Inflammatory macrophage (primary cell): Measurements from ENCODE around the gene TBPL2.
A peak's percentile ranks its signal among the peaks of the same experiment; 100 is the strongest.
"Not testable (repeated sequence)": the region's sequence is repeated elsewhere in the genome, so short reads cannot be mapped to it uniquely, and the experiment has no call there.

Experiments used
- DNase-seq, 2 donors: peaks; one replicate each; pipeline ENCODE4 v3.0.0-alpha.2; 2020 to 2022

TBPL2 gene

GRCh38 chr14:55399852-55400251, 40.6 kb downstream of the TBPL2 start:
- DNase-seq: no peak

DNA sequence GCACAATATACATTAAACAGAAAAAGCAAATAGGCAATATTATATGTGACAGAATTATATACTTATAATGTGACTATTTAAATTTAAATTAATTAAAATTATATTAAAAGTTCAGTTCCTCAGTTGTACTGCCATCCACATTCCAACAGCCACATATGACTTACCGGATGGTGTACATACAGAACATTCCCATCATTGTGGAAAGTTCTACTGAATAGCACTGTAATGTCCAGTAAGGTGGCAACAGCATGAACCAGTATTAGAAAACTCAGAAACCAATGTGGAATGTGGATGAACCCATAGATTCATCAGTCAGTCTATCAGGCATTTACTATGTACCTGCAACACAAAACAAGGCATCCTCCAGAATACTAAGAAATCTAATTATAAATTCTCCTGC, 41.2 kb downstream of the TBPL2 start:
- no peak for DNase-seq

DNA sequence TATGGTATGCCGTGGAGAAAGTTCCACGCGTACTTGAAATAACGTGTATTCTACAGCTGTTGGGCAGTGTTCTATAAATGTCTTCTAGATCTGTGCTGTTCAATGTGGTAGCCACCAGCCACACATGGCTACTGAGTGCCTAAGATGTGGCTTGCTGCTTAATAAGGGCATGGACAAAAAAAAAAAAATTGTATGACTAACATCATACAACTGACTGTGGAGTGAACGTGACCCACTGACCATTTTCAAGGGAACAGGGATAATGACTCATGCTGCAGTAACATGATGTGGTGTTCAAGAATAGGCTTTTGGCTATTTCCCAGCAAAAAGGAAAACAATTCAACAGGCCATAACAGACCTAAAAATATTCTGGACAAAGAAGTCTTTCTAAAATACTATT, 41.7 kb downstream of the TBPL2 start:
- peak; percentile 32 to 48 for DNase-seq

- no peak for DNase-seq
These were observed 51.1 kb downstream of the TBPL2 start for GRCh38 chr14:55389330-55389729.

GRCh38 chr14:55388160-55388559, 52.3 kb downstream of the TBPL2 start:
- no peak for DNase-seq

GRCh38 chr14:55387121-55387520, 53.3 kb downstream of the TBPL2 start:
- DNase-seq: no peak

DNA sequence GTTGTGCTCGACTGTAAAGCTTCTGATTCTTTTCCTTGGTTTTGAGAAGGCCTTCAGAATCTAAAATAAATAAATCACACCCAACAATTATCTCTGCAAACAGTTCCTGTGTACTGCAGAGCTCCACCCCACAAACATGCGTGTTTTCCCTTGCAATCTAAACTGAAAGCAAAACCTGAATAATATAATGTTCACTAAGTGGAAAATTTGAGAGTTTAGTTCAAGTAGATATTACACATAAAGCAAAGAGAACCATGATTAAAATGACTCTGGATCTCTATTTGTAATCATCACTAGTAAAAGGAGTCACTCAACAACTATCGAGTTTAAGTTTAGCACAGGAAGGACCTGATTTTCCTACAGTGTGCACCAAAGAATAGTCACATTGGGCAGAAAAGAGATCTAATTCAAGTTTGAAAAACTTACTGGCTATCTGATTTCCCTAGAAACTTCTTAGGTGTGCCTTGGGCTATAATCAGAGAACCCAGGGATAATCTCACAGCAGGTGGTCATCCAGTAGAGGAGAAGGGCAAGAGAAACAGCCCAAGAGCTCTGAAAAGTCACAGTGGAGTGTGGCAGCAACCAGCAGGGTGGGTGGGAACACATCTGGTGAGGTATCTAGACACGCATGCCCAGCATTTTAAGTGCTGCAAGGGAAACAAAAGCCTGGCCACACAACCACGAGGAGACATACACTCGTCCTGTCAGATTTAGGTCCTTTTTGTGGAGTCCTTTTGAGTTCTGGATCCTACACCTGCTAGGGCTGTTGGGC, 54.2 kb downstream of the TBPL2 start:
- DNase-seq: no peak

- no peak for DNase-seq
These were observed 55.9 kb downstream of the TBPL2 start for GRCh38 chr14:55384536-55384935.

- DNase-seq: no peak
These were observed 56.8 kb downstream of the TBPL2 start for GRCh38 chr14:55383541-55384140.

DNA sequence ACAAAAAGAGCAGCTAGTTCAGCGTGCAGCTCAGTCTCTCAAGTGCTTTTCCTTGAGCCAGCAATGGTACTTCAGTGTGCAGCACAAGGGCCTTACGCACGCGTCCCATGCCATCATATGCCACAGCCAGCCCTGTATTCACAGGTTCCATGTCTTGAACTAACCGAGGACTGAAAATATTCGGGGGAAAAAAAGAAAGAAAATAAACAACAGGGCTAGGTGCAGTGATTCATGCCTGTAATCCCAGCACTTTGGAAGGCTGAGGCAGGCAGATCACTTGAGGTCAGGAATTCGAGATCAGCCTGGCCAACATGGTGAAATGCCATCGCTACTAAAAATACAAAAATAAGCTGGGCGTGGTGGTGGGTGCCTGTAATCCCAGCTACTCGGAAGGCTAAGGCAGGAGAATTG, 57.4 kb downstream of the TBPL2 start:
- DNase-seq: not testable (repeated sequence)

- no peak for DNase-seq
These were observed 57.9 kb downstream of the TBPL2 start for GRCh38 chr14:55382483-55382882.

- no peak for DNase-seq
These were observed 58.9 kb downstream of the TBPL2 start for GRCh38 chr14:55381561-55381960.

DNA sequence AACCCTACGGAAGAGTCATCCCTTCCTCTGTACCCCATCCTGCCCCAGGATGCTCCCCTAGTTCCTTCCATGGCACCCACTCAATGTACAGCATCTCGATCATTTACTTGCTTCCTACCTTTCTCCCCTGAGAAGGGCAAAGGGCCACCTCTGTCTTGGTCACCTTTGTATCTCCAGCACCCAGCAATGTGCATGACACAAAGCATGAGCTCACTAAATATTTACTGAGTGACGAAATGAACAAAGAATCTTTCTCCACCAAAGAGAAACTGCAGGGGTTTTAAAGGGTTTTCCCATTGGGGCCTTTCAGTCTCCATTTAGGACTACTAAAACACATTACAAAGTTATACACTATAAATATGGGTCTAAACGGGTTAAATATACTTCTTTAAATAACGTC, 59.4 kb downstream of the TBPL2 start:
- DNase-seq: no peak

DNA sequence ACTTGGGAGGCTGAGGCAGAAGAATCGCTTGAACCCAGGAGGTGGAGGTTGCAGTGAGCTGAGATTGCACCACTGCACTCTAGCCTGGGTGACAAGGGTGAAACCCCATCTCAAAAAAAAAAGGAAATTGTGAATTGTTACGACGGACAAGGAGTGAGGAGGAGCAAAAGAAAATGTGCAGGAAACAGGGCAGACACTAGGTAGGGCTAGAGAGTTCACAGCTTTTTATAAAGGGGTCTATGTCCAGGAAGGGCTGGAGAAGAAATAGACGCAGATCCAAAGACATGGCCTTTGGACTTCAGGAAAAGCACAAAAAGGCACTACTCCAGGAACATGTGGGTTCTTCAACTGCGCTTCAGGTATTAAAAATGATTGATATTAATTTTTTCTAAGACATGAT, 63.2 kb downstream of the TBPL2 start:
- no peak for DNase-seq

DNA sequence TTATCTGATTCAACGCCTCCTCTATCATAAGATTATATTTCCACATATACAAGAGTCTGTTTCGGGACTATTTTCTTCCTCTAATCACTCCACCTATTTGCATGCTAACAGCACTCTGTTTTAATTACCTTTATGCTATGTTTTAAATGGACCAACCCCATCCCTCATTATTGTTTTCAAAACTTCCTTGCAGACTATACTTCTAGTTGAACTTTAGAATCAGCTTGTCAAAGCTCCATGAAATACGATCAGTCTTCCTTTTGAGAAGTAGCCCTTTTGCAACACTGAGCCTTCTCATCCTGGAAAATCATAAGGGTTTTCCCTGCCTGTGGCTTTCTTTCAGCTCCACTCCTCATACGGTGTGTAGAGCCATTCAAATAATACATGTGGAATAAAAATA, 65.6 kb downstream of the TBPL2 start:
- DNase-seq: no peak

DNA sequence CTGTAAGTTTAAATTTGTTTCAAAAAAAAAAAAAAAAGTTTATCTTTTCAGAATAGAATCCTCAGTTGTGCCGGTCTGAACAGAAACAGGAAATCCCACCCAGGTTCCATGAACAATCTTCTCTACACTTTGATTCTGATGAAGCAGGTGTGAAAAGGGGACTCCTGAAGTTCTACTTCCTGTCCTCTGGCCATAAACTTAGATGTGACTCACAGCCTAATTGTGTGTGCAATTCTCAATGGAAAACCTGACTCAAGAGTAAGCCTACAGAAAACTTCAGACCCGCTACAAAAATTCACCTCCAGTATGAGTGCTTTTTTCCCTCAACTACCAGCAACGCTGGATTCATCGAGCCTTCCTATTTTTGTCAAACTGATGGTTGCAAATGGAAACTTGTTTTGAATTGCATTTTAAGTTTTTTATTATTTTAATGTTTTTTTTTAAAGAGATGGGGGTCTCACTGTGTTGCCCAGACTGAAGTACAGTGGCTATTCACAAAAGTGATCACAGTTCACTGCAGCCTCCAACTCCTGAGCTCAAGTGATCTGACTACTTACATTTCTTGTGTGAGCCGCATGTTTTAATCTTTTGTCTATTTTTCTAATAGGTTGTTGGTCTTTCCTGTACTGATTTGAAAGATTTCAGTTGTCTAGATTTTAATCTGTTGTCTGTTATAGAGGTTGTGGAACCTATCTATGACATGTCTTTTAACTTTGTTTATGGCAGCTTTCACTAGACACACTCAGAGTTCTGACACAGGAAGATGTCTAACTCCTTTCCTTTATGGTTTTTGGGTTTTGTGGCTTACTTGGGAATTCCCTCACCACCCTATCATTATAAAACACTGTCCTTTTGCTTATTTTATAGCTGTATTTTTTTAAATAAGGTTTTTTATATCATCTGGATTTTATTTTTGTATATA, 66.4 kb downstream of the TBPL2 start:
- no peak for DNase-seq

- no peak for DNase-seq
These were observed 67.6 kb downstream of the TBPL2 start for GRCh38 chr14:55372825-55373224.

GRCh38 chr14:55372423-55372822, 68.0 kb downstream of the TBPL2 start:
- DNase-seq: no peak

- no peak for DNase-seq
These were observed 69.4 kb downstream of the TBPL2 start for GRCh38 chr14:55370883-55371455.

DNA sequence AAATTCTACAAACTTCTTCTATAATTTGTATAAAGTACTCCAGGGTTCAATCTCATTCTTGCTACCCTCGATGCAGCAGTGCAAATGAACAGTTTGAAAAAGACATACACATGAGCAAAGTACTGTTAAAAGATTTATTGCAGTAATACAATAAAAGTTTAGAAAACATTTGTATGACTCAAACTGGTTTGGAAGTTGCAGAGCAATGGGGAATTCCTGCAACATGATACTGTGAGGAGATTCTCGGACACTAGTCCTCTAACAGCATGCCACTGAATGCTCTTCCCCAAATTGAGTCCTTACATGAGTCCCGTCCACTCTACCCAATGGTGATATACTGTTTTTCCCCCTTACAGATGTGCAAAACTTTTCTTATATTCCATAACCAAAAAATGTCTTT, 74.1 kb downstream of the TBPL2 start:
- no peak for DNase-seq
